HG03108 (cell line): ENCODE results near the gene TMEM129.

Source experiments
- ATAC-seq: cut with Tn5 transposase; IDR thresholded peaks from one replicate; pipeline ENCODE4 v1.9.1; 2021; ENCODE audit warnings: moderate library complexity; ENCODE audit not compliant: unreplicated experiment

Gene TMEM129

GRCh38 chr4:1758306-1759121 is 37.4 kb upstream of the TMEM129 start:
- no peak for ATAC-seq

DNA sequence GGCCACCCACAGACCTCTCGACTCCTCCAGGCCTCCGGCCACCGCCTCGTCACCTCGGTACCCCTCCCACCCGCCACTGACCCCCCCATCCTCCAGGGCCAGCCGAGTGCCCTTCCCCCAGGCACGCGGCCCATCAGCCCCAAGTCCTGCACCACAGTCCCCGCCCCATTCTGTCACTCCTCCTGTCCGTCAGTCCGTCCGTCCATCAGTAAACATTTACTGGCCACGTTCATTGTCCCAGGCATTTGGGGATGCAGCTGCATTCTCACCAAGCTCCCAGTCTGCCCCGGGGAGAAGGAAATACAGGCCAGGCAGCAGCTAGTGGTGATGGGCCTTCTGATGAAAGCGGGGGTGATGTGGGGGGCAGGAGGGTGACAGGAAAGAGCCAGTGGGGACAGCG is 36.7 kb upstream of the TMEM129 start:
- no peak for ATAC-seq

GRCh38 chr4:1756893-1757779 is 36.0 kb upstream of the TMEM129 start:
- no peak for ATAC-seq

GRCh38 chr4:1756079-1756478 is 35.0 kb upstream of the TMEM129 start:
- no peak for ATAC-seq

GRCh38 chr4:1755297-1755696 is 34.2 kb upstream of the TMEM129 start:
- ATAC-seq: no peak

DNA sequence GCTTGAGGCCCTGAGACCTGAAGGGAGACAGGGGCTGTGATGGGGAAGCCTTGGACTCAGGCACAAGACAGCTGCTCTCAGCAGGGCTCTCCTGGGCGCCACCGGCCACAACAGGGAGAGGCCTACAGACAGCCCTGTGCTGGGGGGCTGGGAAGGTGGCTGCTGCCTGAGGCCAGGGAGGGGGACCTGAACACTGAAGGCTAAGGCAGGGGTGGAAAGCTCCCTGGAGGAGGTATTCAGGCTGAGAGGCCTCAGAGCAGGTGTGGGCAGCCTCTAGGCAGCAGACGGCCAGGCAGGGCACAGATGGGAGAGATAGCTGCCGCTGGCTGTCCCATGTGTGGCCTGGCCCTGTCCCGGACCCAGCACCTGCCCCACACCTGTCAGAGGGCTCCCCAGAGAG is 33.2 kb upstream of the TMEM129 start:
- ATAC-seq: no peak

DNA sequence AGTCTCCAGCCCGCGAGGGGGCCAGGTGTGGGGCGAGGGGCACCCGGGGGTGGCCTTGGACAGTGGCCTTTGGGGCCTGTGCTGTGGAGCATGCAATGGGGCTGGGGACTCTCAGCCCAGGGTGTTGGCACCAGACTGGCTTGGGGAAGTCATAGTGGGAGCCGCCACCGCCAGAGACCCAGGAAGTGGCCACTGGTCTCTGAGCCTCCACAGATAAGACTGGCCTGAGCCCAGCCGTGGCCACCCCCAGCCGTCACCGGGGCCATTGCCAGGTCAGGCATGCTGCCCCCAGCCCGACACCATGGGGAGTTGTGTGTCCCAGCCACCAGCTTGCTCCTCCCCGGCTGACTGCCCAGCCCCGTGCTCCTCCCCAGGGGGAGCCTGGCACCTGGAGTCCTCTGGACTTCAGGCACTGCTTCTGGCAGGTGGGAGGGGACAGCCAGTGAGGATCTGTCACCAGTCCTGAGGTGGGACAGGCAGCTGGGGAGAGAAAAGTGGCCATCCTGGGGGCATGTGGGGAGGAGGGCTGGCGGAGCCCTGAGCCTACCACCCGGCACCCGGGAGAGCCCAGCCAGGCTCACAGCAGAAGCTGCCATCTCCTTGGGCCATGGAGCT is 32.7 kb upstream of the TMEM129 start:
- no peak for ATAC-seq

- no peak for ATAC-seq
These were observed 32.2 kb upstream of the TMEM129 start for GRCh38 chr4:1753294-1753696.

DNA sequence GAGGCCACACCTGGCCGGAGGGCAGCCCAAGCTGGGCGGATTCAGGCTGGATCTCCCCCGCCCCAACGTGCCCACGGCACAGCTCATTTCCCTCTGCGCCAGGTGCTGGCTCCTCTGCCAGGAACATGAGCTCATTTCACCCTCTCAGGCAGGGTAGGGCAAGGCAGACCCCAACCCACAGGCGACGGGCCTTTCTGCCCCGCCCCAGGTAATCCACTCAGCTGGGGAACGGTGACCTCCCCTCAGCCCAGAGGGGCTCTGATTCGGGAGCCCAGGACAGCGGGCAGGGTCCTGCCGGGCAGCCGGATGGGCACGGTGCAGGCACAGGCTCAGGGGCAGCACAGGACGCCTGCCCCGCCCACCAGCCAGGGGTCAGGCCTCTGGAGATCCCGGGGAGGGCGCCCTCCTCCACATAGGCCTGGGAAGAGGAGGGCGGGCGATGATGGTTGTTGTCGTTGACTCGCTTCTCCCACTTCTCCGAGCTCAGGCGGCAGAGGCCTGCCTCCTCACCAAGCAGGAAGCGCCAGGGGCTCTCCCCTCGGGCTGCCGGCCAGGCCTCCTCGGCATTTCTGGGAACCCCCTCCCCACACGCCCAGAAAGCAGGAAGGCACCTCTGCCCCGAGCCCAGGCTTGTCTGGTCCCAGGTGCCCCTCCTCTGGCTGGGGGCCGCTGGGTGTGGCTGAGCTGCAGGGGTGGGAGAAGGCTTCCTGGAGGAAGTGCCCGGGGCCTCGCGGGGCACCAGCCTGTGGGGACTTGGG is 31.3 kb upstream of the TMEM129 start:
- no peak for ATAC-seq

DNA sequence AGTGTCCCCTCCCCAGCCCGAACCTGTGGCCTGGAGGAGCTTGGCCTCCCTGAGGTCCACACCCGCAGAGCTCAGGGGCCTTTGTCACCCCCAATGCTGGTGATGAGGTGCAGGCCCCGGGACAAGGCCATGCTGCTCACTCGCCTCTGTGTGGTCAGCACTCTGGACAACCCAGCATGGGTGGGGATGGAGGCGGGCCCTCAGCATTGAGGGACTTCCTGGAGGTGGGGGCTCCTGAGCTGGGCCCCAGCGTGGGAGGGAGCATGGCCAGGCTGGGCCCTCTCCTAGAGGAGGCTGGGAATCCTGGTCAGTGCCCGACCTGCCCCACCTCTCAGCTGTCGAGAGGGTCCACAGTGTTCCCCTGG is 30.8 kb upstream of the TMEM129 start:
- ATAC-seq: no peak

- ATAC-seq: no peak
These were observed 30.2 kb upstream of the TMEM129 start for GRCh38 chr4:1751155-1751918.

DNA sequence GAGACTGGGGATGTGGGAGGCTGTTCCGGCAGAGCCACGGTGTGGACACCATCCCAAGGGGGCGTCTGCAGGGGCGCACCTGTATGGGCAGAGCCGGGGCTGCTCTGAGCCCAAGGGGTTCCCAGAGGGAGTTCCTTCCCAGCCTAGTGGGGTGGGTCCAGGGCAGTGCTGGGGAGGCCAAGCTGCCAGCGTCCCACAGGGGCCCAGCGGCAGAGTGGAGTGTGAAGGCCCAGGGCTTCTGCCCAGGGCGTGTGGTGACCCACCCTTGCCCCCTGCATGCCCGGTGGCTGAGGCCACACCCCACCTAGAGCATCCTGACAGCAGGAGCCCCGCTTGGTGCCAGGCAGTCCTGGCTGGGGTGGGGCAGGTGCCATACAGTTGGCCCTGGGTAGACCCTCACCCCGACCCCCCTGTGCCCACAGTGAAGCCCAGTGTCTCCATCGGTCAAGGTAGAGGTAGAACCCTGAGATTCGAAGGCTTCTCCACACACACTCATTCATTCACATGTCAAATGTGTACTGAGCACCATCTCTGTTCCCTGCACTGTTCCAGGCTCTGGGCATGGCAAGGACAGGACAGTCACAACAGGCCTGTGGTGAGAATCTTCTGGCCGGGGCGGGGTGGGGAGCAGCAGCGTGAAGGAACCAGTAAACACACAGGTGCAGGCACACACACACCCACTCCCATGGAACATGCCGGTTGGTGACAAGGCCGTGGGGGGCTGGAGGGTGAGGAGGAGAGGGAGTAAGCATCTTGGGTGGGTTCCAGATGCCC is 29.4 kb upstream of the TMEM129 start:
- no peak for ATAC-seq

DNA sequence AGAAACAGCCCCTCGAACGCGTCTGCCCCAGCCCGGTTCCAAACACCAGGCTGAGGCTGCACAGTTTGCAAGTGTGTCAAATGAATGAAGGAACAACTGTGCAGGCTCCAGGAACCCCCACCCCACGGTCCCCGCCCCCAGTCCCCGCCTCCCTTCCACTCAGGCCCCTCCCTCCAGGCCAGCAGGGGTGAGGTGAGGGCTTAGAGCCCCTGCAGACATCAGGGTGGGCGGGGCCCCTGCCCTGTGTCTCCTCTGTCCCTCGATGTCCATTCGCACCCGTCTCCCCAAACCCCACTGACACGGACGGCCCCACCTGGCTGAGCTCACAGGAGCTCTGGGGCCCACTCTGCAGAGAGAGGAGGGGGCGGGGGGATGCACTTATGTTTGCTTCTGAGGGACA is 28.7 kb upstream of the TMEM129 start:
- no peak for ATAC-seq

- ATAC-seq: no peak
These were observed 28.2 kb upstream of the TMEM129 start for GRCh38 chr4:1749370-1749769.

DNA sequence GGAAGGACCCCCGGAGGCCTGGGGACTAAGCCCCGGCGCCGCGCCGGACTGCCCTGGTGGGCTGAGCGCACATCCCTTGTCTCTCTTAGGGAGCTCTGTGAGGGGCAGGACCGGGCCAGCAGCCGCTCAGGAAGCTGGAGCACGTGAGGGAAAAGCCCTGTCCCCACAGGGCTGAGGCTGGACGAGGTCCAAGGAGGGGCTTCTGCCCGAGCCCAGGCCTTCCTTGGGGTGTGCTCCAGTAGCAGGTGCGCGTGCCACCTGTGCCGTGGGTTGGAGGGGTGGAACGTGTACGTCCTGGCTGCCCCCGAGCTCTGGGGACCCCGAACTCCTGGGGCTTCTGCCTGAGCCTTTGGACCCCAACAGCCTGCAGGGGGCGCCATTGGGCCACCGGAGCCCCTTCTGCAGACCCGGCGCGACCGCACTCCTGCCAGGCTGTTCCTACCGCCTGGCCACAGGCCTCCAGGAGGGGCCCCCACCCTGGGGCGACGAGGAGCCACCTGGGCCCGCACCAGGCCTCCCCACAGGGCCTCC is 27.4 kb upstream of the TMEM129 start:
- ATAC-seq: no peak

GRCh38 chr4:1747603-1747967 is 26.5 kb upstream of the TMEM129 start:
- ATAC-seq: no peak

GRCh38 chr4:1746919-1747602 is 25.9 kb upstream of the TMEM129 start:
- ATAC-seq: no peak

- ATAC-seq: no peak
These were observed 25.2 kb upstream of the TMEM129 start for GRCh38 chr4:1746265-1746691.

- no peak for ATAC-seq
These were observed 24.6 kb upstream of the TMEM129 start for GRCh38 chr4:1745697-1746096.
